GM12891 (cell line): ENCODE data around the gene PSMC1.

Source experiments
- POLR2A ChIP-seq: IDR thresholded peaks from 2 replicates; pipeline ENCODE4 v1.6.1; 2011; ENCODE audit warnings: low read depth, low read length, control low read depth
- POLR2AphosphoS5 ChIP-seq: IDR thresholded peaks from 2 replicates; pipeline ENCODE4 v1.6.1; 2011; ENCODE audit warnings: low read depth, low read length, control low read depth

GRCh38 chr14:90293766-90294730 lies 37.7 kb downstream of the PSMC1 start:
- TF ChIP-seq POLR2AphosphoS5 (no peak), POLR2A (no peak)
